HepG2 (cell line): ENCODE data around the gene EIF5A. TPM values are rescaled to one million over a fixed set of nuclear protein-coding genes. Genes with fewer than 3 reads are reported as not detected.

Experiments
- EHMT2 ChIP-seq: fragments of 200-600 bp; sonication (generic); IDR thresholded peaks from 2 replicates; pipeline ENCODE4 v1.7.0; 2017; ENCODE audit warnings: antibody characterized with exemption, low read depth, low read length, borderline replicate concordance
- FIP1L1 ChIP-seq: fragments of 200-400 bp; formaldehyde crosslinking; IDR thresholded peaks from 2 replicates; pipeline ENCODE4 v1.6.1; 2018; ENCODE audit warnings: low read depth, mild to moderate bottlenecking, low read length, moderate library complexity, borderline replicate concordance; ENCODE audit not compliant: insufficient read depth
- FLYWCH1 ChIP-seq: sonication (generic); formaldehyde crosslinking; IDR thresholded peaks from 2 replicates; pipeline ENCODE4 v1.8.1; 2023; ENCODE audit warnings: mild to moderate bottlenecking, missing genetic modification reagents
- FOXJ3 ChIP-seq: sonication (generic); formaldehyde crosslinking; IDR thresholded peaks from 2 replicates; pipeline ENCODE4 v1.4.0; 2020; ENCODE audit warnings: missing genetic modification reagents, mild to moderate bottlenecking, borderline replicate concordance
- KDM5A ChIP-seq: fragments of 200-600 bp; sonication (generic); IDR thresholded peaks from 2 replicates; pipeline ENCODE4 v1.7.0; 2018; ENCODE audit warnings: antibody characterized with exemption, mild to moderate bottlenecking, low read length, borderline replicate concordance
- KDM5B ChIP-seq: sonication (generic); formaldehyde crosslinking; IDR thresholded peaks from 2 replicates; pipeline ENCODE4 v1.4.0; 2020; ENCODE audit warnings: missing genetic modification reagents, mild to moderate bottlenecking, borderline replicate concordance
- KDM6A ChIP-seq: IDR thresholded peaks from 2 replicates; pipeline ENCODE4 v1.6.1; 2016; ENCODE audit warnings: low read depth
- MYNN ChIP-seq: sonication (generic); formaldehyde crosslinking; IDR thresholded peaks from 2 replicates; pipeline ENCODE4 v1.4.0; 2020; ENCODE audit warnings: mild to moderate bottlenecking, low read depth, missing genetic modification reagents
- NCOA5 ChIP-seq: sonication (generic); formaldehyde crosslinking; IDR thresholded peaks from 2 replicates; pipeline ENCODE4 v1.4.0; 2020; ENCODE audit warnings: missing genetic modification reagents
- PAX8 ChIP-seq: sonication (generic); formaldehyde crosslinking; IDR thresholded peaks from 2 replicates; pipeline ENCODE4 v1.8.0; 2022; ENCODE audit warnings: mild to moderate bottlenecking, missing genetic modification reagents, borderline replicate concordance
- PRMT3 ChIP-seq: sonication (generic); formaldehyde crosslinking; IDR thresholded peaks from 2 replicates; pipeline ENCODE4 v1.8.1; 2022; ENCODE audit warnings: low read depth, mild to moderate bottlenecking, moderate library complexity, missing genetic modification reagents, borderline replicate concordance
- SNRNP70 ChIP-seq: fragments of 200-400 bp; formaldehyde crosslinking; IDR thresholded peaks from 2 replicates; pipeline ENCODE4 v1.6.1; 2017; ENCODE audit warnings: mild to moderate bottlenecking, low read depth, low read length, moderate library complexity
- SRSF9 ChIP-seq: fragments of 200-400 bp; formaldehyde crosslinking; IDR thresholded peaks from 2 replicates; pipeline ENCODE4 v1.6.1; 2018; ENCODE audit warnings: borderline replicate concordance, mild to moderate bottlenecking, low read depth, low read length; ENCODE audit not compliant: insufficient read depth, poor library complexity, severe bottlenecking
- ZC3H13 ChIP-seq: sonication (generic); formaldehyde crosslinking; IDR thresholded peaks from 2 replicates; pipeline ENCODE4 v1.8.1; 2023; ENCODE audit warnings: mild to moderate bottlenecking, missing genetic modification reagents, moderate library complexity
- ZFY ChIP-seq: sonication (generic); formaldehyde crosslinking; IDR thresholded peaks from 2 replicates; pipeline ENCODE4 v1.4.0; 2020; ENCODE audit warnings: missing genetic modification reagents
- ZMYM4 ChIP-seq: sonication (generic); formaldehyde crosslinking; IDR thresholded peaks from 2 replicates; pipeline ENCODE4 v1.8.1; 2023; ENCODE audit warnings: mild to moderate bottlenecking, missing genetic modification reagents
- ZNF383 ChIP-seq: sonication (generic); formaldehyde crosslinking; IDR thresholded peaks from 2 replicates; pipeline ENCODE4 v1.4.0; 2020; ENCODE audit warnings: missing genetic modification reagents, mild to moderate bottlenecking, borderline replicate concordance
- ZNF451 ChIP-seq: sonication (generic); formaldehyde crosslinking; IDR thresholded peaks from 2 replicates; pipeline ENCODE4 v1.5.0; 2020; ENCODE audit warnings: mild to moderate bottlenecking, missing genetic modification reagents
- ZNF546 ChIP-seq: sonication (generic); formaldehyde crosslinking; conservative IDR thresholded peaks from 2 replicates; pipeline ENCODE4 v1.8.1; 2023; ENCODE audit warnings: mild to moderate bottlenecking, missing genetic modification reagents
- ZNF615 ChIP-seq: sonication (generic); formaldehyde crosslinking; IDR thresholded peaks from 2 replicates; pipeline ENCODE4 v1.5.0; 2020; ENCODE audit warnings: mild to moderate bottlenecking, missing genetic modification reagents, borderline replicate concordance
- ZSCAN29 ChIP-seq: sonication (generic); formaldehyde crosslinking; conservative IDR thresholded peaks from 2 replicates; pipeline ENCODE4 v1.4.0; 2020; ENCODE audit warnings: mild to moderate bottlenecking, missing genetic modification reagents
- polyA plus RNA-seq, 8 experiments: library from polyadenylated mRNA; depleted of rRNA in 3 of 8; stranded (reverse) in 7 of 8; unstranded in 1 of 8; fragments of >200 nt; fragmentation: Illumina TruSeq in 4 of 8; extraction: Trizol in 4 of 8; gene quantifications; 2 replicates each; pipeline versions ENCODE4 v1.2.1 to v1.2.3, GENCODE V29; 2011 to 2016; ENCODE audit warnings: low read depth in 4 of 8, missing spikeins in 1 of 8, mixed read lengths in 1 of 8; ENCODE audit not compliant: insufficient read depth in 1 of 8
- total RNA-seq, 5 experiments: library from RNA; depleted of rRNA; stranded (reverse); fragments of >200 nt; fragmentation: Illumina TruSeq; extraction: Trizol; gene quantifications; 2 replicates each; pipeline ENCODE4 v1.2.3, GENCODE V29; 2016; ENCODE audit warnings: low read depth in 1 of 5
- TF ChIP-seq, protein P1 (sequence below): sonication (generic); formaldehyde crosslinking; IDR thresholded peaks from 2 replicates; pipeline ENCODE4 v1.4.0; 2020; ENCODE audit warnings: mild to moderate bottlenecking, missing genetic modification reagents
- TF ChIP-seq, protein P2 (sequence below): sonication (generic); formaldehyde crosslinking; IDR thresholded peaks from 2 replicates; pipeline ENCODE4 v1.4.0; 2020; ENCODE audit warnings: mild to moderate bottlenecking, low read depth, missing genetic modification reagents
- TF ChIP-seq, protein P3 (sequence below): sonication (generic); formaldehyde crosslinking; IDR thresholded peaks from 2 replicates; pipeline ENCODE4 v1.4.0; 2020; ENCODE audit warnings: mild to moderate bottlenecking, missing genetic modification reagents
- TF ChIP-seq, protein P4 (sequence below): sonication (generic); formaldehyde crosslinking; conservative IDR thresholded peaks from 2 replicates; pipeline ENCODE4 v1.8.0; 2022; ENCODE audit warnings: missing genetic modification reagents

The EIF5A gene
- total and polyA plus RNA-seq, 2 of the 13 experiments (the other 11 are each of a cell fraction or from before 2014, with no cell fraction given) = 319 to 337 TPM

- TF ChIP-seq FOXJ3 (CRISPR knock-in tag) = no peak
- TF ChIP-seq KDM6A (CRISPR knock-in tag) = no peak
- TF ChIP-seq SRSF9 = no peak
- no peak for TF ChIP-seq ZNF383
- no peak for TF ChIP-seq ZNF615 (CRISPR knock-in tag)
- TF ChIP-seq, protein P1, sequence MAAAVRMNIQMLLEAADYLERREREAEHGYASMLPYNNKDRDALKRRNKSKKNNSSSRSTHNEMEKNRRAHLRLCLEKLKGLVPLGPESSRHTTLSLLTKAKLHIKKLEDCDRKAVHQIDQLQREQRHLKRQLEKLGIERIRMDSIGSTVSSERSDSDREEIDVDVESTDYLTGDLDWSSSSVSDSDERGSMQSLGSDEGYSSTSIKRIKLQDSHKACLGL (CRISPR knock-in tag) = no peak
- peak; percentile 52; the same call in 1 of the 2 replicates for TF ChIP-seq ZFY (CRISPR knock-in tag)
- no peak for TF ChIP-seq MYNN (CRISPR knock-in tag)
- TF ChIP-seq KDM5A = no peak
- TF ChIP-seq FLYWCH1 = no peak
- no peak for TF ChIP-seq FIP1L1
- no peak for TF ChIP-seq PAX8 (CRISPR knock-in tag)
- TF ChIP-seq, protein P2, sequence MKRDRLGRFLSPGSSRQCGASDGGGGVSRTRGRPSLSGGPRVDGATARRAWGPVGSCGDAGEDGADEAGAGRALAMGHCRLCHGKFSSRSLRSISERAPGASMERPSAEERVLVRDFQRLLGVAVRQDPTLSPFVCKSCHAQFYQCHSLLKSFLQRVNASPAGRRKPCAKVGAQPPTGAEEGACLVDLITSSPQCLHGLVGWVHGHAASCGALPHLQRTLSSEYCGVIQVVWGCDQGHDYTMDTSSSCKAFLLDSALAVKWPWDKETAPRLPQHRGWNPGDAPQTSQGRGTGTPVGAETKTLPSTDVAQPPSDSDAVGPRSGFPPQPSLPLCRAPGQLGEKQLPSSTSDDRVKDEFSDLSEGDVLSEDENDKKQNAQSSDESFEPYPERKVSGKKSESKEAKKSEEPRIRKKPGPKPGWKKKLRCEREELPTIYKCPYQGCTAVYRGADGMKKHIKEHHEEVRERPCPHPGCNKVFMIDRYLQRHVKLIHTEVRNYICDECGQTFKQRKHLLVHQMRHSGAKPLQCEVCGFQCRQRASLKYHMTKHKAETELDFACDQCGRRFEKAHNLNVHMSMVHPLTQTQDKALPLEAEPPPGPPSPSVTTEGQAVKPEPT = no peak
- TF ChIP-seq ZSCAN29 = no peak
- peak; percentile 7; the same call in 1 of the 2 replicates for TF ChIP-seq KDM5B (CRISPR knock-in tag)
- TF ChIP-seq ZNF451 (CRISPR knock-in tag) = no peak
- TF ChIP-seq ZC3H13 (CRISPR knock-in tag) = peak; percentile 45; the same call in 1 of the 2 replicates
- TF ChIP-seq, protein P3, sequence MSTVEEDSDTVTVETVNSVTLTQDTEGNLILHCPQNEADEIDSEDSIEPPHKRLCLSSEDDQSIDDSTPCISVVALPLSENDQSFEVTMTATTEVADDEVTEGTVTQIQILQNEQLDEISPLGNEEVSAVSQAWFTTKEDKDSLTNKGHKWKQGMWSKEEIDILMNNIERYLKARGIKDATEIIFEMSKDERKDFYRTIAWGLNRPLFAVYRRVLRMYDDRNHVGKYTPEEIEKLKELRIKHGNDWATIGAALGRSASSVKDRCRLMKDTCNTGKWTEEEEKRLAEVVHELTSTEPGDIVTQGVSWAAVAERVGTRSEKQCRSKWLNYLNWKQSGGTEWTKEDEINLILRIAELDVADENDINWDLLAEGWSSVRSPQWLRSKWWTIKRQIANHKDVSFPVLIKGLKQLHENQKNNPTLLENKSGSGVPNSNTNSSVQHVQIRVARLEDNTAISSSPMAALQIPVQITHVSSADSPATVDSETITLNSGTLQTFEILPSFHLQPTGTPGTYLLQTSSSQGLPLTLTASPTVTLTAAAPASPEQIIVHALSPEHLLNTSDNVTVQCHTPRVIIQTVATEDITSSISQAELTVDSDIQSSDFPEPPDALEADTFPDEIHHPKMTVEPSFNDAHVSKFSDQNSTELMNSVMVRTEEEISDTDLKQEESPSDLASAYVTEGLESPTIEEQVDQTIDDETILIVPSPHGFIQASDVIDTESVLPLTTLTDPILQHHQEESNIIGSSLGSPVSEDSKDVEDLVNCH = no peak
- TF ChIP-seq ZMYM4 = no peak
- TF ChIP-seq ZNF546 (CRISPR knock-in tag) = no peak
- no peak for TF ChIP-seq EHMT2
- no peak for TF ChIP-seq SNRNP70
- no peak for TF ChIP-seq PRMT3 (CRISPR knock-in tag)
- TF ChIP-seq, protein P4, sequence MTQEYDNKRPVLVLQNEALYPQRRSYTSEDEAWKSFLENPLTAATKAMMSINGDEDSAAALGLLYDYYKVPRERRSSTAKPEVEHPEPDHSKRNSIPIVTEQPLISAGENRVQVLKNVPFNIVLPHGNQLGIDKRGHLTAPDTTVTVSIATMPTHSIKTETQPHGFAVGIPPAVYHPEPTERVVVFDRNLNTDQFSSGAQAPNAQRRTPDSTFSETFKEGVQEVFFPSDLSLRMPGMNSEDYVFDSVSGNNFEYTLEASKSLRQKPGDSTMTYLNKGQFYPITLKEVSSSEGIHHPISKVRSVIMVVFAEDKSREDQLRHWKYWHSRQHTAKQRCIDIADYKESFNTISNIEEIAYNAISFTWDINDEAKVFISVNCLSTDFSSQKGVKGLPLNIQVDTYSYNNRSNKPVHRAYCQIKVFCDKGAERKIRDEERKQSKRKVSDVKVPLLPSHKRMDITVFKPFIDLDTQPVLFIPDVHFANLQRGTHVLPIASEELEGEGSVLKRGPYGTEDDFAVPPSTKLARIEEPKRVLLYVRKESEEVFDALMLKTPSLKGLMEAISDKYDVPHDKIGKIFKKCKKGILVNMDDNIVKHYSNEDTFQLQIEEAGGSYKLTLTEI (CRISPR knock-in tag) = no peak
- no peak for TF ChIP-seq NCOA5 (CRISPR knock-in tag)
Measured at GRCh38 chr17:7328840-7329373, 21.5 kb downstream of the EIF5A start, which contains the start of gene NEURL4 (continued).
